ENCODE data around the gene MALRD1.

Gene MALRD1

GRCh38 chr10:19421674-19422073 lies 373.1 kb downstream of the MALRD1 start:
- DNase-seq, result no peak
- H3K4me1 Mint-ChIP-seq, result no peaks in the 10 kb centered on the region
- no peak overlapping the region for H3K4me3 Mint-ChIP-seq
- no peak for TF ChIP-seq CTCF (IDR thresholded peaks at IDR 0.05)
- no peaks in the 10 kb centered on the region for H3K9me3 Mint-ChIP-seq
- H3K27ac Mint-ChIP-seq, result no peak overlapping the region
- H3K36me3 Mint-ChIP-seq (ENCODE audit: low read depth), result no peaks in the 10 kb centered on the region
- H3K27me3 Mint-ChIP-seq (ENCODE audit: low read depth, poor library complexity), result peaks cover 15% of the 10 kb centered on the region

GRCh38 chr10:19426034-19426433 lies 377.4 kb downstream of the MALRD1 start:
- Mint-ChIP-seq H3K27me3 (ENCODE audit: low read depth, poor library complexity) (peaks cover 6% of the 10 kb centered on the region), H3K36me3 (ENCODE audit: low read depth) (no peaks in the 10 kb centered on the region), H3K4me1 (no peaks in the 10 kb centered on the region), H3K9me3 (no peaks in the 10 kb centered on the region), H3K4me3 (no peak overlapping the region), H3K27ac (no peak overlapping the region)
- no peak for TF ChIP-seq CTCF (IDR thresholded peaks at IDR 0.05)
- DNase-seq, result no peak

- Mint-ChIP-seq H3K27ac (no peak overlapping the region), H3K4me3 (no peak overlapping the region), H3K9me3 (no peaks in the 10 kb centered on the region), H3K4me1 (no peaks in the 10 kb centered on the region), H3K36me3 (ENCODE audit: low read depth) (no peaks in the 10 kb centered on the region), H3K27me3 (ENCODE audit: low read depth, poor library complexity) (peaks cover 6% of the 10 kb centered on the region)
- TF ChIP-seq CTCF (IDR thresholded peaks at IDR 0.05), result no peak
- no peak for DNase-seq
Observed at GRCh38 chr10:19431622-19432351, 383.2 kb downstream of the MALRD1 start.

- no peak for DNase-seq
- Mint-ChIP-seq H3K4me3 (no peak overlapping the region), H3K27me3 (ENCODE audit: low read depth, poor library complexity) (peaks cover 2% of the 10 kb centered on the region), H3K36me3 (ENCODE audit: low read depth) (no peaks in the 10 kb centered on the region), H3K27ac (no peak overlapping the region), H3K4me1 (no peaks in the 10 kb centered on the region), H3K9me3 (peaks cover 6% of the 10 kb centered on the region)
- TF ChIP-seq CTCF (IDR thresholded peaks at IDR 0.05), result no peak
Observed at GRCh38 chr10:19449860-19450259, 401.3 kb downstream of the MALRD1 start.

- no peak overlapping the region for H3K27ac Mint-ChIP-seq
- H3K9me3 Mint-ChIP-seq, result peaks cover 4% of the 10 kb centered on the region
- no peak for DNase-seq
- peaks cover 2% of the 10 kb centered on the region for H3K27me3 Mint-ChIP-seq (ENCODE audit: low read depth, poor library complexity)
- no peak overlapping the region for H3K4me3 Mint-ChIP-seq
- no peak for TF ChIP-seq CTCF (IDR thresholded peaks at IDR 0.05)
- no peaks in the 10 kb centered on the region for H3K4me1 Mint-ChIP-seq
- no peaks in the 10 kb centered on the region for H3K36me3 Mint-ChIP-seq (ENCODE audit: low read depth)
Observed at GRCh38 chr10:19451356-19451755, 402.8 kb downstream of the MALRD1 start.

- TF ChIP-seq CTCF (IDR thresholded peaks at IDR 0.05), result no peak
- Mint-ChIP-seq H3K9me3 (peaks cover 4% of the 10 kb centered on the region), H3K27ac (no peak overlapping the region), H3K4me3 (no peak overlapping the region), H3K4me1 (no peaks in the 10 kb centered on the region), H3K36me3 (ENCODE audit: low read depth) (no peaks in the 10 kb centered on the region), H3K27me3 (ENCODE audit: low read depth, poor library complexity) (peaks cover 2% of the 10 kb centered on the region)
- no peak for DNase-seq
Observed at GRCh38 chr10:19451937-19452336, 403.3 kb downstream of the MALRD1 start.

Measured in nephron progenitor cell (in vitro differentiated cells).